Astrocyte (in vitro differentiated cells and primary cell): ENCODE data around the gene LDLRAD4. TPM values are rescaled to one million over a fixed set of nuclear protein-coding genes. Genes with fewer than 3 reads are reported as not detected.
A peak's percentile ranks its signal among the peaks of the same experiment; 100 is the strongest.

ENCODE experiments used
- DNase-seq: peaks from one replicate; pipeline ENCODE4 v3.0.0-alpha.2; 2010; ENCODE audit warnings: low read depth
- FAIRE-seq: peaks from 2 replicates; lab custom pipeline; 2011; peaks lifted over from hg19 to GRCh38; lab: Jason Lieb, UNC
- H2AFZ ChIP-seq: 2 replicates; pipeline ENCODE4 v1.6.0; 2012; ENCODE audit warnings: low read depth, low read length, inconsistent platforms
- H3K27ac ChIP-seq: 2 replicates; pipeline ENCODE4 v1.5.1; 2011; ENCODE audit warnings: low read depth, low read length, inconsistent platforms
- H3K27me3 ChIP-seq: 2 replicates; pipeline ENCODE4 v1.6.0; 2011; ENCODE audit warnings: low read length, inconsistent platforms; ENCODE audit not compliant: insufficient read depth
- H3K36me3 ChIP-seq: 2 replicates; pipeline ENCODE4 v1.5.1; 2011; ENCODE audit warnings: low read length, inconsistent platforms; ENCODE audit not compliant: insufficient read depth
- H3K4me1 ChIP-seq: 2 replicates; pipeline ENCODE4 v1.5.1; 2011; ENCODE audit warnings: low read length, inconsistent platforms; ENCODE audit not compliant: insufficient read depth
- H3K4me2 ChIP-seq: 2 replicates; pipeline ENCODE4 v1.6.0; 2012; ENCODE audit warnings: low read length, inconsistent platforms
- H3K4me3 ChIP-seq: 2 replicates; pipeline ENCODE4 v1.5.1; 2011; ENCODE audit warnings: low read depth, mild to moderate bottlenecking, low read length, inconsistent platforms; ENCODE audit not compliant: insufficient read depth
- H3K79me2 ChIP-seq: 2 replicates; pipeline ENCODE4 v1.6.0; 2012; ENCODE audit warnings: mild to moderate bottlenecking, low read length, inconsistent platforms; ENCODE audit not compliant: insufficient read depth
- H3K9ac ChIP-seq: 2 replicates; pipeline ENCODE4 v1.6.0; 2012; ENCODE audit warnings: mild to moderate bottlenecking, low read length, inconsistent platforms
- H3K9me3 ChIP-seq: 2 replicates; pipeline ENCODE4 v1.5.1; 2012; ENCODE audit warnings: low read depth, mild to moderate bottlenecking, low read length, inconsistent platforms; ENCODE audit not compliant: insufficient read depth
- H4K20me1 ChIP-seq: 2 replicates; pipeline ENCODE4 v1.6.0; 2012; ENCODE audit warnings: low read length, inconsistent platforms; ENCODE audit not compliant: insufficient read depth
- H3K27ac Mint-ChIP-seq: one replicate; pipeline ENCODE4 v1.8.0; 2021; ENCODE audit warnings: mild to moderate bottlenecking, mixed read lengths; ENCODE audit not compliant: unreplicated experiment
- H3K27me3 Mint-ChIP-seq: one replicate; pipeline ENCODE4 v1.8.0; 2021; ENCODE audit warnings: low read depth, mixed read lengths; ENCODE audit not compliant: unreplicated experiment
- H3K36me3 Mint-ChIP-seq: one replicate; pipeline ENCODE4 v1.8.0; 2021; ENCODE audit warnings: low read depth, mixed read lengths; ENCODE audit not compliant: unreplicated experiment
- H3K4me1 Mint-ChIP-seq: one replicate; pipeline ENCODE4 v1.8.0; 2021; ENCODE audit warnings: low read depth, mixed read lengths; ENCODE audit not compliant: unreplicated experiment
- H3K4me3 Mint-ChIP-seq: one replicate; pipeline ENCODE4 v1.8.0; 2021; ENCODE audit warnings: mild to moderate bottlenecking, moderate library complexity, mixed read lengths; ENCODE audit not compliant: unreplicated experiment
- H3K9me3 Mint-ChIP-seq: one replicate; pipeline ENCODE4 v1.8.0; 2021; ENCODE audit warnings: mild to moderate bottlenecking, mixed read lengths; ENCODE audit not compliant: unreplicated experiment
- EZH2 ChIP-seq: IDR thresholded peaks from 2 replicates; pipeline ENCODE4 v1.6.1; 2012; ENCODE audit warnings: mild to moderate bottlenecking, low read length, inconsistent platforms; ENCODE audit not compliant: insufficient read depth
- total RNA-seq: library from RNA; stranded (reverse); gene quantifications from 2 replicates; pipeline ENCODE4 v1.2.1, GENCODE V29; 2021
- TF ChIP-seq, protein P1 (sequence below): IDR thresholded peaks from 2 replicates; pipeline ENCODE4 v1.5.1; 2011; ENCODE audit warnings: low read depth, mild to moderate bottlenecking, inconsistent platforms, low read length, moderate library complexity; ENCODE audit not compliant: insufficient read depth

LDLRAD4 gene
- total RNA-seq, 1 donor from 2014 or later: 26.0 TPM

GRCh38 chr18:13409026-13409425, 190.5 kb downstream of the LDLRAD4 start:
- Mint-ChIP-seq H3K27ac (no peak overlapping the region), H3K27me3 (no peaks in the 10 kb centered on the region), H3K4me1 (no peaks in the 10 kb centered on the region), H3K36me3 (peaks cover 31% of the 10 kb centered on the region), H3K4me3 (no peak overlapping the region), H3K9me3 (peaks cover 8% of the 10 kb centered on the region)
- Histone ChIP-seq H3K27me3 (no peaks in the 10 kb centered on the region), H3K4me1 (no peaks in the 10 kb centered on the region), H3K4me3 (no peak overlapping the region), H3K79me2 (no peaks in the 10 kb centered on the region), H3K36me3 (no peaks in the 10 kb centered on the region), H3K27ac (no peak overlapping the region), H4K20me1 (no peaks in the 10 kb centered on the region), H3K9me3 (peaks cover 4% of the 10 kb centered on the region), H2AFZ (no peak overlapping the region), H3K4me2 (no peak overlapping the region), H3K9ac (no peak overlapping the region)
- no peak for TF ChIP-seq EZH2
- TF ChIP-seq, protein P1, sequence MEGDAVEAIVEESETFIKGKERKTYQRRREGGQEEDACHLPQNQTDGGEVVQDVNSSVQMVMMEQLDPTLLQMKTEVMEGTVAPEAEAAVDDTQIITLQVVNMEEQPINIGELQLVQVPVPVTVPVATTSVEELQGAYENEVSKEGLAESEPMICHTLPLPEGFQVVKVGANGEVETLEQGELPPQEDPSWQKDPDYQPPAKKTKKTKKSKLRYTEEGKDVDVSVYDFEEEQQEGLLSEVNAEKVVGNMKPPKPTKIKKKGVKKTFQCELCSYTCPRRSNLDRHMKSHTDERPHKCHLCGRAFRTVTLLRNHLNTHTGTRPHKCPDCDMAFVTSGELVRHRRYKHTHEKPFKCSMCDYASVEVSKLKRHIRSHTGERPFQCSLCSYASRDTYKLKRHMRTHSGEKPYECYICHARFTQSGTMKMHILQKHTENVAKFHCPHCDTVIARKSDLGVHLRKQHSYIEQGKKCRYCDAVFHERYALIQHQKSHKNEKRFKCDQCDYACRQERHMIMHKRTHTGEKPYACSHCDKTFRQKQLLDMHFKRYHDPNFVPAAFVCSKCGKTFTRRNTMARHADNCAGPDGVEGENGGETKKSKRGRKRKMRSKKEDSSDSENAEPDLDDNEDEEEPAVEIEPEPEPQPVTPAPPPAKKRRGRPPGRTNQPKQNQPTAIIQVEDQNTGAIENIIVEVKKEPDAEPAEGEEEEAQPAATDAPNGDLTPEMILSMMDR: no peak
- FAIRE-seq: peak; percentile 50
- no peak for DNase-seq

DNA sequence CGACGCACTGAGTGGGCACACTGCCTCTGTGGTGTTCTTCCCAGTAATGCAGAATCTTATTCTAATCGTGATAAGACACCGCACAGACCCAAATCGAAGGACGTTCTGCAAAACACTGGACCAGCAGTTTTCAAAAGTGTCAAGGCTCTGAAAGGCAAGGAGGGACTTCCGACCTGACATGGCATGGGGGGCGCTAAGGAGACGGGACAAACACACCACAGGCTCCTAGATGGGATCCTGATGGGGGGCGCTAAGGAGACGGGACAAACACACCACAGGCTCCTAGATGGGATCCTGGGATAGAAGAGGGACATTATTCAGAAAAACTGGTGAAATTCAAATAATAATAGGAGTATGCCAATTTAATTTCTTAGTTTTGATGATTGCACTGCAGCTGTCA, 191.4 kb downstream of the LDLRAD4 start:
- no peak for DNase-seq
- peaks cover 32% of the 10 kb centered on the region for H3K36me3 Mint-ChIP-seq
- Histone ChIP-seq H3K27me3 (no peaks in the 10 kb centered on the region), H3K27ac (no peak overlapping the region), H3K4me3 (no peak overlapping the region), H4K20me1 (no peaks in the 10 kb centered on the region), H3K79me2 (no peaks in the 10 kb centered on the region), H3K36me3 (no peaks in the 10 kb centered on the region), H3K9ac (no peak overlapping the region), H3K4me1 (no peaks in the 10 kb centered on the region), H2AFZ (no peak overlapping the region), H3K4me2 (no peak overlapping the region), H3K9me3 (peaks cover 4% of the 10 kb centered on the region)
- no peaks in the 10 kb centered on the region for H3K4me1 Mint-ChIP-seq
- H3K9me3 Mint-ChIP-seq: peaks cover 8% of the 10 kb centered on the region
- H3K27ac Mint-ChIP-seq: peak overlapping the region; percentile 28
- no peak for FAIRE-seq
- TF ChIP-seq, protein P1: no peak
- TF ChIP-seq EZH2: no peak
- H3K27me3 Mint-ChIP-seq: no peaks in the 10 kb centered on the region
- no peak overlapping the region for H3K4me3 Mint-ChIP-seq

DNA sequence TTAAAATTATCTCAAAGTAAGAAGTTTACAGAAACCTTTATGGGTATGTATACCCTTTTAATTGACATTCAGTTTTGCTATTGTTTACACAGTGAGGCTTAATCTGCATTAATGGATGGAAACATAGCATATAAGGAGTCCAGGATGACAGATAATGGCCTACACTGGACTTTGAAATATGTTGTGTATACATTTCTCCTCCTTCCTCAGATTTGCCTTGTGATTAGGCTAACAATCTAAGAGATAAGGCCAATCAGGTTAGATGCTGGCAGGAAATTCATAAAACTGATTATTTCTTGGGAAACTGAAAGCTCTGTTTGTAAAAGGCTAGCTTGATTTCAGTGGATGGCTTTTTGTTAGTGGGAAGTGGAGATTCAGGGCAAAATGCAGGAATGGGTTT, 191.9 kb downstream of the LDLRAD4 start:
- TF ChIP-seq, protein P1: no peak
- Histone ChIP-seq H3K4me2 (no peak overlapping the region), H3K27me3 (no peaks in the 10 kb centered on the region), H3K36me3 (no peaks in the 10 kb centered on the region), H3K4me1 (no peaks in the 10 kb centered on the region), H3K9ac (no peak overlapping the region), H4K20me1 (no peaks in the 10 kb centered on the region), H3K79me2 (no peaks in the 10 kb centered on the region), H3K27ac (no peak overlapping the region), H3K9me3 (peaks cover 4% of the 10 kb centered on the region), H2AFZ (no peak overlapping the region), H3K4me3 (no peak overlapping the region)
- H3K4me1 Mint-ChIP-seq: no peaks in the 10 kb centered on the region
- H3K27ac Mint-ChIP-seq: no peak overlapping the region
- no peak overlapping the region for H3K4me3 Mint-ChIP-seq
- H3K27me3 Mint-ChIP-seq: no peaks in the 10 kb centered on the region
- no peak for DNase-seq
- peaks cover 32% of the 10 kb centered on the region for H3K36me3 Mint-ChIP-seq
- peaks cover 8% of the 10 kb centered on the region for H3K9me3 Mint-ChIP-seq
- FAIRE-seq: no peak
